IPS-18a (cell line): Measurements from ENCODE around the gene RAI1.

Experiments used
- H3K27ac ChIP-seq: one replicate; pipeline ENCODE4 v1.5.1; 2013; ENCODE audit warnings: low read length
- H3K27me3 ChIP-seq: one replicate; pipeline ENCODE4 v1.6.1; 2013; ENCODE audit warnings: mild to moderate bottlenecking, low read length; ENCODE audit not compliant: control insufficient read depth, insufficient read depth
- H3K36me3 ChIP-seq: one replicate; pipeline ENCODE4 v1.6.1; 2013; ENCODE audit warnings: low read depth, low read length; ENCODE audit not compliant: control insufficient read depth
- H3K4me1 ChIP-seq: one replicate; pipeline ENCODE4 v1.6.1; 2013; ENCODE audit warnings: low read depth, low read length; ENCODE audit not compliant: control insufficient read depth
- H3K4me3 ChIP-seq: one replicate; pipeline ENCODE4 v1.5.1; 2013; ENCODE audit warnings: low read length
- H3K9ac ChIP-seq: one replicate; pipeline ENCODE4 v1.6.1; 2013; ENCODE audit warnings: mild to moderate bottlenecking, low read length, moderate library complexity
- H3K9me3 ChIP-seq: one replicate; pipeline ENCODE4 v1.6.1; 2013; ENCODE audit warnings: low read depth, low read length; ENCODE audit not compliant: control insufficient read depth

The RAI1 gene

DNA sequence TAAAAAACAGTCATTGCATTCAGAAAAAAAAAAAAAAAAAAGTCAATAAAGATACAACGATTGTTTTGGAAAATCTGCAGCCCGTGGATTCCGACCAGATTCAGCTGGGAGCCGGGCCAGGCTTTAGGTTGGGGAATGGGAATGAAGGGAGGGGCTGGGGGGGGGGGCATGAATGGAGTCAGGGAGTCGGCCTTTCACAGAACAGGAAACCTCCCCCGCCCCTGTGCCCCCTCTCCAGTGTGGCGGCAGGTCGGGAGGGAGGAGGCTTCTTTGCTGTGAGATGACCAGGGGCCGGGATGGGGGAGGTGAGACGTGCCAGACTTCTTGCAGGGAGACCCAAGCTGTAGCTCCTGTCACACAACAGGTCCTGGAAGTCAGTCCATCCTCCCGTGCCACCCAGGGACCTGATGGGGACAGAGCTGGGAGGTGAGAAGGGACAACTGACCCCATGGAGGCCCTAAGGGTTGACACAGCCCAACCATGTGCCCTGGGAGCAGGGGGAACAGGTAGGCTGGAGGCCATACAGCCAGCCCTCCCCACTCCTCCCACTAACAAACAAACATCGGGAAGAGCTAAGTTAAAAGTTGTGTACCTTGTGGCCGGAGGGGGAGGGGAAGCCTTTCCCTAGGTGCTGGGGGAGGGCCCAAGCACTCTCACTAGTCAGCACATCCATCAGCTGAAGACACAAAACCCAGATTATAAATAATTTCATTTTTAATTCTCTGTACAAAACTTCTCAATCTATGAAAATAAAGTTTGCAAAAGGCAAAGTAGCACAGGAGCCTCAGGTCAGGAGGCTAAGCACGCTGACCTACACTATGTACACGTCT lies 130.3 kb downstream of the RAI1 start:
- Histone ChIP-seq H3K27me3 (peaks cover 19% of the 10 kb centered on the region), H3K4me3 (no peak overlapping the region), H3K9ac (no peak overlapping the region), H3K36me3 (peaks cover 27% of the 10 kb centered on the region), H3K9me3 (no peaks in the 10 kb centered on the region), H3K4me1 (peaks cover 11% of the 10 kb centered on the region), H3K27ac (no peak overlapping the region)

DNA sequence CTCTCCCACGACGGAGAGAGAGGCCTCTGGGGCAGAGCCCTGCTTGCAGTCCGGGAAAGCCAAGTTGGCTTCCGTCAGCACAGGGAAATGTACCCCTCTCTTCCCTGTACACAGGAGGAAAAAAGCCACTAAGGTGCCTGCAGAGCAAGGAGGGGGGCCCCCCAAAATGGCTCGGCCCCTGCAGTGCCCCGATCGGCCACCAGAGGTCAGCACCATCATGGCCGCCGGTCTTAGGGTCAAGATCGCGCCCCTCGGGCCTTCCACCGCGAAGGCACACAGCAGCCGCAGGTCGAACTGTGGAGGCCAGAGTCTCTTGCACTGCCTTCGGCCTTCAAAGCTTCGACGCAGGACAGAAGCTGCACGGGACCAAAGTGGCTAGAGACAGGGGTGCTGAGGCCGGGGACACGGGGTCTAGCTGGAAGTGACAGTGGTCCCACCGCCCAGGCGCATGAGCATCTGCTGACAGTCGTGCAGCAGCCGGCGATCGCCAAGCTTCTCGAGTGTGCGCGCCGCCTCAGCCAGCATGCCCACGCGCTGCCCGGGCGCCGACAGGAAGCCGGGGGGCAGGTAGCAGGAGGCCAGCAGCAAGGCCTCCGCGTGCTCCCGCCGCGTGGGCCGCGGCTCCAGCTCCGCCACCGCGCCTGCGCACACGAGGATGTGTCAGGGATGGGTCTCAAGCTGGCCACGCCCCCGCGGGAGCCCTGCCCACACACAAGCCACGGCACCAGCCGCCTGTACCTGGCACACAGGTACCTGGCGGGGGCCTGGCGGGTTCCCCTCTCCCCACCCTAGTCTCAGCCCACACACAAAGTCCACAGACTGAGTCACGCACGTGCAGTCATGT lies 131.2 kb downstream of the RAI1 start:
- Histone ChIP-seq H3K27ac (no peak overlapping the region), H3K9ac (no peak overlapping the region), H3K4me3 (no peak overlapping the region), H3K36me3 (peaks cover 34% of the 10 kb centered on the region), H3K27me3 (peaks cover 19% of the 10 kb centered on the region), H3K9me3 (no peaks in the 10 kb centered on the region), H3K4me1 (peaks cover 11% of the 10 kb centered on the region)

DNA sequence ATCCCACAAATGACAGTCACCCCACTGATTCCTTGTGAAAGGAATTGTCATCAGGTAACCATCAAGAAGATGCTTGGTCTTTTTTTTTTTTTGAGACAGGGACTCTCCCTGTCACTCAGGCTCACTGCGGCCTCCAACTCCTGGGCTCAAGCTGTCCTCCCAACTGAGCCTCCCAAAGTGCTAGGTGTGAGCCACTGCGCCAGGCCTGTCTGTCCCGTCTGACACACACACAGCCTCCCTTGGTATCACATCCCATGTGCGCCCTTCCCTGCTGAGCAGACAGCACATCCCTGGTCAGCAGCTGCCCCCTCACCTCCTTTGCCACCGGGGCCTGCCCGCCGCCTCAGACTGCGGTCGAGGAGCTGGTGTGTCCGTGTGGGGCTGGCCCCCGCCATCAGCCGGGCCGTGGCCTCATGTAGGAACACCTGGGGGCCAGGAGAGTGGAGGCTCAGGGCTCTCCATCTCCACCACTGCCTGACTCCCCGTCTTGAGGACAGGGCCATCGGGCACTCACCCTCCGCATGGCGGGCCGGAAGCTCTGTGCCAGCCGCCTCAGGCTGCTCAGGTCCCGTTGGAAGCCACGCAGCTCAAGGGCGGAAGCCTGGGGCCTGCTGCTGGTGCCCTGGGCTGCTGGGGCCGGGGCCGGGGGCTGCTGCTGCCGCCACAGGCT lies 131.9 kb downstream of the RAI1 start:
- H3K4me3 ChIP-seq: no peak overlapping the region
- no peak overlapping the region for H3K9ac ChIP-seq
- H3K27me3 ChIP-seq: peaks cover 19% of the 10 kb centered on the region
- peaks cover 14% of the 10 kb centered on the region for H3K4me1 ChIP-seq
- no peaks in the 10 kb centered on the region for H3K9me3 ChIP-seq
- H3K36me3 ChIP-seq: peaks cover 38% of the 10 kb centered on the region
- H3K27ac ChIP-seq: no peak overlapping the region

DNA sequence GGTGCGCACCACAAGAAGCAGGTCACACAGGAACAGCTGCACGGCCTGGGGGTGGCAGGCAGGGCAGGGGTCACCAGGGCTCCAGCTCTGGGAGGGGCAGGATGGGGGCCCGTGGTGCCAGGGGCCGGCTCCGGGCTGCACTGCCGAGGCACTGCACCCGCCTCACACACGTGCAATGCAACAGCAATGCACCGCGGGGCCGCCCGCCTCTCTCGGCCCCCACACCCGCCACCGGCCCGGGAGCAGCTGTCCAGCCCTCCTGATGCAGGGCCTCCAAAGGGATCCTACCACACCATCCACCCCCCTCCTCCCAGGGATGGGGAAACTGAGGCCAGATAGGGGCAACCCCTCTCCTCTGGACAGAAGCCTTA lies 132.5 kb downstream of the RAI1 start:
- H3K27ac ChIP-seq: no peak overlapping the region
- peaks cover 40% of the 10 kb centered on the region for H3K36me3 ChIP-seq
- H3K9ac ChIP-seq: no peak overlapping the region
- no peaks in the 10 kb centered on the region for H3K9me3 ChIP-seq
- peaks cover 15% of the 10 kb centered on the region for H3K27me3 ChIP-seq
- H3K4me3 ChIP-seq: no peak overlapping the region
- H3K4me1 ChIP-seq: peaks cover 14% of the 10 kb centered on the region

DNA sequence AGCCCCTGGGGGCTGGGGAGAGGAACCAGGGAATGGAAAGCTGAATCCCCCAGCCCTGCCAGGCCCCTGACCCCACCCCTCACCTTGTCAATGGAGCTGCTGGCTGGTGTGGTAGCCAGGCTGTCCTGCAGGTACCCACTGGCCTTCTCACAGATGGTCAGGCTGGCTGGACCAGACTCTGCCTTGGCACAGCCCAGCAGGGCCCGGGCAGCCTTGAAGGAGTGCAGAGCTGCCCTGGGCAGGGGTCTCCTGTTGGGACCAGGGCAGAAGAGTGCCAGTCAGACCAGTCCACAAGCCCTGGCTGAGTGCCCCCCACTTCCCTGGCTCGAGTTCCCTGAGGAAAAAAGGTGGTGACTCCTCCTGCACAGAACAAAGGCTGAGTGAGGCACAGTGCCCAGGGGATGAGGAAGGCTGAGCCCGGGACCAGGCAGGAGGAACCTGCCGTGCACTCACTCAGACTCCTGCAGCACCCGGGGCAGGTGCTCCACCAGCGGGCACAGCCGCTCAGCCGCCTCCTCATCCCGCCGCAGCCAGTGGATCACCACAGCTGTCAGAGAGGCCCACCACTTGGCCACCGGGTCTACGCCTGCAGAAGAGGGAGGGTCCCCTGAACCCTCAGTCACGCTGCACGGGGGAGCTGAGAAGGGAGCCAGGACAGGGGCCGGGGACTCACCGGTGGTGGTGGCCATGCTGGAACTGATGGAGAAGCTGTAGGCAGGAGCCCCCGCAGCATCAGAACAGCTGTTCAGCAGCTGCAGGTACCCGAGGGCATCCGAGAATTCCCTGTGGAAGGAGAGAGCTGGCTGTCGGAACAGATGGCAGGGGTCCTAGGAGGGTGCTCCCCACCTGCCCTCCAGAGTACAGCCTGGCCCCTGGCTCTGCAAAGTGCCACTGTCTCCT lies 133.2 kb downstream of the RAI1 start:
- peaks cover 14% of the 10 kb centered on the region for H3K4me1 ChIP-seq
- H3K4me3 ChIP-seq: no peak overlapping the region
- H3K27ac ChIP-seq: no peak overlapping the region
- peaks cover 8% of the 10 kb centered on the region for H3K27me3 ChIP-seq
- peaks cover 47% of the 10 kb centered on the region for H3K36me3 ChIP-seq
- H3K9me3 ChIP-seq: no peaks in the 10 kb centered on the region
- H3K9ac ChIP-seq: no peak overlapping the region

DNA sequence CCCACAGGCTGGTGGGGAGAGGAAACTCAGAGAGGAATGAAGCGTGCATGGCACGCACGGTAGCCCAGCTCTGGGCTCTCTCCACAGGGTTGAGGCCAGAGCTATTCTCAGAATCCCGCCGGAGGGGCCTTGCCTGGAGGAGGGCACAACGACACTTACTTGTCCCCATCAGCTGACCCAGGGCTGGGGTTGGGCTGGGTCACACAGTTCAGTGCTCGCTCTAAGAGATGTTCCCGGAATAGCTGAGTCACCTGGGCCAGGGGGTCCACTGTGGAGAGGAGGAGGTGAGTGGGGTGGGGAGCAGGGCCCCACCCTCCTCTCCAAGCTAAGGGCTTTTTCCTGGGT lies 133.8 kb downstream of the RAI1 start:
- H3K27me3 ChIP-seq: peaks cover 8% of the 10 kb centered on the region
- no peak overlapping the region for H3K4me3 ChIP-seq
- no peak overlapping the region for H3K27ac ChIP-seq
- peaks cover 14% of the 10 kb centered on the region for H3K4me1 ChIP-seq
- H3K9ac ChIP-seq: no peak overlapping the region
- H3K36me3 ChIP-seq: peaks cover 47% of the 10 kb centered on the region
- no peaks in the 10 kb centered on the region for H3K9me3 ChIP-seq

DNA sequence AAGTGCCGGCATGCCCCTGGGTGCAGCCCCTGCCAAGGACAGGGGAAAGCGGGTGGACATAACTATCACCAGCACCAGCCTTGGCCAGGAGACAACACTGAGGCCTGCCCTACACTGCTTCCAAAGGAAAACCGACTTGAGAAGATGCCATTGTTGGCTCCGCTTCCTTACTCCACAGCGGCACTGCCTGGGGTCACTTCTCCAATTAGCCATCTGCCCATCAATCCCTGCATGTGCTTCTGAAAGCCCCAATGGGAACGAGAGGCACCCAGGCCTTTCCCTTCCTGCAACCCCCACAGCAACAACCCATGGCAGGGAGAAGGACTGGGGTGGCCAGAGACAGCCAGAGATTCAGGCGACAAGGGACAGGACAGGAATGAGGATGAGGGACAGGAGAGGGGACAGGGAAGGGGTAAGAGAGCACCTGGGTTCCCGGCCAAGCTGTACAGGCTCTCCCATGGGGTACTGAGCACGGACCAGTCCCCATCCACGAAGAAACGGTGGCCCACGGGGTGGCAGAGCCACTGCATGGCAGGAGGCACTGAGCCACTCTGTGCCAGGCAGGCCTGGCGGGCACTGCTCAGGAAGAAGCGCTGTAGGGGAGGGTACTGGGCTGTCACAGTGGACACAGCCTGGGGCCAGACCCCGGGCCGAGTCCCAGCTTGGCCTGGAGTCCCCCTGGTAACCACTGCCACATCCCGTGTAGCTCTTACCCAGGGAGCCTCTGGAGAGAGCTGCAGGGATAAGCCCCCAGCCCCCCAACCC lies 134.4 kb downstream of the RAI1 start:
- Histone ChIP-seq H3K4me1 (peaks cover 11% of the 10 kb centered on the region), H3K36me3 (peaks cover 47% of the 10 kb centered on the region), H3K9ac (no peak overlapping the region), H3K4me3 (no peak overlapping the region), H3K27ac (no peak overlapping the region), H3K9me3 (no peaks in the 10 kb centered on the region), H3K27me3 (peaks cover 3% of the 10 kb centered on the region)

DNA sequence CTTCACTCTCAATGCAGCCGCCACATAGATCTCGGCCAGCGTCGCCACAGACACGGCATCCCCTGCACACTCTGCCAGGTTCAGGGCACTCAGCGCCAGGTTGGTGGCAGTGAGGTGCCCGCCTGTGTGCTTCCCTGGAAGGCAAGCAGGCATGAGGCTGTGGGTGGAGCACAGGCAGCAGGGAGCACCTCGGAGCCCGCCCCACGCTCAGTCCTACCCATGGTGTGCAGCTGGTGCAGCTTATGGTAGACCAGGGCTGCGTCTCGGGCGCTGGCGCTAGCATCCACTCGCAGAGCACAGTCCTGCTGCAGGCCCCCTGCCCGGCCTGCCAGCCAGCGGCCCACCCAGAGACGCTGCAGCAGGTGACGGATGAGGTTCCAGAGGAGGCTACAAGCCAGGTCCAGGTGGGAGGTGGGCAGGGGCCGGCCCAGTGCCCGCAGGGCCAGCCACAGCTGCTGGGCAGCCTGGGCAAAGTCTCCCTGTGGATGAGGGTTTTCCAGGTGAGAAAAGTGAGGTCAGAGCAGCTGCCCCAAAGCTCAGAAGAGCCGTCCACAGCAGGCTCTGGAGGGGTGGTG lies 135.1 kb downstream of the RAI1 start:
- Histone ChIP-seq H3K9me3 (no peaks in the 10 kb centered on the region), H3K9ac (no peak overlapping the region), H3K36me3 (peaks cover 47% of the 10 kb centered on the region), H3K4me3 (no peak overlapping the region), H3K4me1 (peaks cover 10% of the 10 kb centered on the region), H3K27ac (no peak overlapping the region), H3K27me3 (no peaks in the 10 kb centered on the region)

DNA sequence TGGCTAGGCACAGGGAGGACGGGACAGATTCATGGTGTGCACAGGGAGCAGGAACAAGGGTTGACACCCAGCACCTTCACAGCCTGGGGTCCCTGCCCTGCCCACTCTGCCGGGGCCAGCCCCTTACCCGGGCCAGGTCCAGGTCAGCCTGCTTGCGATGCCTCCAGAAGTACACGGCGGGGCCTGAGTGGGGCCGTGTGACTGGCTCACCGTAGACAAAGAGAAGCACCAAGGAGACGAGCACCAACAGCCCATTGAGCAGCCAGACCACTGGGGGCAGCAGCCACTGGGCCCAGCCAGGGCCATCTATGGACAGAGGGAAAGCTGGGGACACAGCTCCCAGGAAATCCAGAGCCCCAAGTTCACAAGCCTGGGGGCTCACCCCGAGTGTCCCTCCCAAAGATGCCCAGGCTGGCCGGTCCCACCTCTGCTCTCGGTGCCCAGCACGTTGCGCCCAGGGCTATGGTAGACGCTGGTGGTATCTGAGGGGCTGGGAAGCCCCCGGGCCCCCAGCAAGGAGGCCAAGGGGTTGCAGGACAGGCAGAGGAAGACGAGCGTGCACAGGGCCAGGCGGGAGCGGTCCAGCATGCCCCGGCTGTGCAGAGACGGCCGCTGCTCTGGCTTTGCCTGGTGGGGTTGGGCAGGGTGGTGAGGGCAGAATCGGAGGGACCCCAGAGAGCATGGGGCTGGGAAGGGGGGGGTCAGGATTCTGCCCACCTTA lies 135.7 kb downstream of the RAI1 start:
- Histone ChIP-seq H3K9ac (no peak overlapping the region), H3K27ac (no peak overlapping the region), H3K4me1 (peaks cover 7% of the 10 kb centered on the region), H3K9me3 (no peaks in the 10 kb centered on the region), H3K36me3 (peaks cover 47% of the 10 kb centered on the region), H3K4me3 (no peak overlapping the region), H3K27me3 (no peaks in the 10 kb centered on the region)

DNA sequence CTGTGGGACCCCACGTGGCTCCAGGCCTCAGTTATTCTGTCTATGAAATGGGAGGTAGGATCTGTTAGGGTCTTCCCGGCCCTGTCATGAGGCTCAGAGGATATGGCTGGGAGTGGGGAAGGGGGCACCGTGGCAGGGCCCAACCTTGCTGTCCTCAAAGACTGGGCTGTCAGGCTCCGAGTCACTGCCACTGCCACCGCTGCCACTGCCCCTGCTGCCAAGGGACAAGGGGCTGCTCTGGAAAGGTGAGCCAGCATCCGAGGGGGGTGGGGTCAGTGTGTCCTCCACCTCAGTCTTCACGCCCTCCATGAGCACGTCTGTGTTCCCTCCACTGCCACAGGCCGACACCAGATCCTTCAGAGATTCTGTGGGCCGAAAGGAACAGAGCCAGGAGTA lies 136.3 kb downstream of the RAI1 start:
- peaks cover 9% of the 10 kb centered on the region for H3K4me1 ChIP-seq
- H3K9ac ChIP-seq: no peak overlapping the region
- H3K9me3 ChIP-seq: no peaks in the 10 kb centered on the region
- H3K27ac ChIP-seq: no peak overlapping the region
- H3K27me3 ChIP-seq: no peaks in the 10 kb centered on the region
- peaks cover 47% of the 10 kb centered on the region for H3K36me3 ChIP-seq
- no peak overlapping the region for H3K4me3 ChIP-seq
